Measurements from ENCODE around the gene RNF212.

- TF ChIP-seq POU2F2 (IDR thresholded peaks at IDR 0.05; ENCODE audit: low read depth, low read length): no peak
- TF ChIP-seq POLR2A (IDR thresholded peaks at IDR 0.05; ENCODE audit: low read depth, low read length): no peak
- TF ChIP-seq POLR2AphosphoS5 (IDR thresholded peaks at IDR 0.05; ENCODE audit: low read depth, low read length): no peak
- no peak for TF ChIP-seq TAF1 (IDR thresholded peaks at IDR 0.05; ENCODE audit: low read depth, low read length)
- TF ChIP-seq PAX5 (IDR thresholded peaks at IDR 0.05; ENCODE audit: insufficient read depth, low read length, severe bottlenecking): no peak
These were observed 77.9 kb downstream of the RNF212 start for GRCh38 chr4:1035510-1035909.

Data from GM12891 (cell line).